HCEC 1CT (cell line): ENCODE measurements around the gene KCNMB4.

ENCODE experiments used
- DNase-seq: peaks from one replicate; pipeline ENCODE4 v3.0.0-alpha.2; 2017

Gene KCNMB4

DNA sequence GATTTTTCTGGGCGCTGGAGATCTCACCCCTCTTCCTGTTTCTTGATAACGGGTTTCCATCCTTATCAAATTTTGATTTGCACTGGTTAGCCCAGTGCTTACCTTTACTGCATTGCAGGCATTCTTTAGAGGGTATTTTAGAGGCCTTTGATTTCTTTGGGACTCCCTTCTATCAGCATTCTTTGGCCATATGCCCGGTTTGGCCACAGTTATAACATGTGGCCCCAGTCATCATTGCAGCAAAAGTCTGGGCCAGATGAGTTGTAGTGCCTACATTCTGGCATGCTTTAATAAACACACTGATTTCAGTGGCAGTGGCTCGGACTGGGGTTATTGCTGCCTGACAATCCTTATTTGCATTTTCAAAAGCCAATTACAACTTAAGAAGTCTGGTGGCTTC lies 82.3 kb downstream of the KCNMB4 start:
- no peak for DNase-seq

DNA sequence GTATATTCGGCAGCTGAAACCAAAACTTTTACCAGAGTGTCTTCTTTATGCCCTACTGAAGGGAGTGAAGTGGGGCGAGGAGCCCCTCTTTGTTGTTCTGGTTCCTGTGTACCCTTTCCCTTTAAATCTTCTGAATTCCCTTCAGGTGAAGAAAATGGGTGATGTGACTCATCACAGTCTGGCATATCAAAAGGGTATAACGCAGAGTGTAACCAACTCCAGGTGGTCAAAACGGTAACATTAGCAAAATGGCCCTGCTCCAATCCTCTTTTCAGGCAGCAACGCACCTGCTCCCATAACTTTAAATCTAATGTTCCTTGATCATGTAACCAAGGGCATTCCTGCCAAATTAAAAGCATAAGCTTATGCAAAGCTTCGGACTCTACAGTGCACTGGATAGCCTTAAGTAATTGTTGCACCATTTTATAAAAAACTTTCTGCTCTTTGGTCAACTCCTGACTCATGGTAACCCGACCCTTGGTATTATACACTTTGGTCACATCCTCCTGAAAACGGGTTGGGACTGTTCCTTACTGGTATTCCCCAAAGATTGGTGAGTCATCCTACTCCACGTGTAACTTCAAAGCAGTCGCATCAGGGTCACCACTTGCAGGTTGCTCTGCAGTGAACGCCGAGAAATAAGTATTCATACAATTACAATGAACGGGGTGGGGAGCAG lies 83.1 kb downstream of the KCNMB4 start:
- peak; percentile 59 for DNase-seq

DNA sequence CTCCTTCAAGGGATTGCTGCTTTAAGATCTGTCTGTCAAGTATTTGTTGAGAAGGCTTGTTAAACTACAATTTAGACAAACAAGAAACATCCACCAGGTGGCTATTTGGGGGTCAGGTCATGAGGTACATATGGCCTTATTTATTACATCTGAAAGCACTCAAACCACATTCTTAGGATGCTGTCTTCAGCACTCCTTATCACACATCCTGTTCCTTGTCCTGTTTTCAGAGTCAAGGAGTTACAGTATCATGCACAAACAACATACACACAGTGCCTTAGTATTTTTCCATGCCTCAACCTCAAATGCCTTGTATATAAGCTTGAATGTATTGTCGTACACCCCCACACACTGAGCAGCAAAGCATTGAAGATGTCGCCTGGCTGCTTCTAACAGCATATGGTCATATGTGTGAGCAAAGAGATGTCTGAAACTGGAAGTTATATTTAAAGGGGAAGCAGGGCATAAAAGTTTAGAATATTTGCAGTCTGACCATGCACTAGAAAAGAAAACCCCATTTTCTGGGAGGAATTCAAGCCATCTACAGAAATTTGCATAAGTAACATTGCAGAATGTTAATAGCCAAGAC lies 83.8 kb downstream of the KCNMB4 start:
- no peak for DNase-seq

DNA sequence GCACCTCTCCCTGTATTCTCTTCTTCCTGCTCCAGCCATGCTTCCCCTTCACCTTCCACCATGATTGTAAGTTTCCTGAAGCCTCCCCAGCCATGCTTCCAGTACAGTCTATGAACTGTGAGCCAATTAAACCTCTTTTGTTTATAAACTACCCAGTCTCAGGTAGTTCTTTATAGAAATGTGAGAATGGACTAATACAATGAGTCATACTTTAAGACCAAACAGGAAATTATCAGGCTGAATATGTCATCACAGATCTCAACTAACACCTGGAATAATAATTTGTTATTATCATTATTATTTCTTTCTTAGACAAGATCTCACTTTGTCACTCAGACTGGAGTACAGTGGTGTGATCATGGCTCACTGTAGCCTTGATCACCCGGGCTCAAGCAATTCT lies 85.4 kb downstream of the KCNMB4 start:
- no peak for DNase-seq

DNA sequence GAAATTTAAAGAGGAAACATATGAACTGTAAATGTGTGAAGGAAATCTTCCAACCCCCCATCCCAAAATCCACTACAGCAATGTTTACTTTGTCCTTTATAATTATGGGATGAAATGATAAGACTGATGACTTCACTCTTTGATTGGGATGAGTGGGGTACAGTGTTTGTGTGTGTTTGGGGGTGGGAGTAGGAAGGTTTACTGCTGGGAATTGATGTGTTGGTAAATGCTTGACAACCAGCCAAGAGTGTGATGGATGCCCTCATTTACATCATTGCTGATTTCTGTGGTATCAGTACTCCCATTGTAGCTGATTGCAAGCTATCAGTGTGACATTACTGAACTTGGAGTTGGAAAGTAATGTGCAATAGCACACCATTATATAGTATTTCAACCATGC lies 90.9 kb downstream of the KCNMB4 start:
- no peak for DNase-seq

DNA sequence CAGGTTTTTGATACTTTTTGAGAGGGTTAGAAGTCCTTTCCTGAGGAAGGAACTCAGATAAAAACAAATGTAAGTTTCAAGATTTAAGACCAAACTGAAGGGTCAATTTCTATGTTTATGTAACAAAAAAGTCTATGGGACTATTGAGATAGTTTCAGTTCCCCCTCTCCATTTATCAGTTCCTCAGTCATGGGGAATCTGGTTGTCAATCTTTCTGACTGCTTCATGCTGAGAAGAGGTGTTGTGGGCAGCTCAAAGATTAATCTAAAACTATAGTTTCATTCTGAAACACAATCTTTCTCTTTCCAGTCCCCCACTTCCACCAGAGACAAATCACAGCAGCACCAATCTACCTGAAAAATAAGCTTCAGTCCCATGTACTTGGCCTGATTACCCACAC lies 93.7 kb downstream of the KCNMB4 start:
- no peak for DNase-seq

DNA sequence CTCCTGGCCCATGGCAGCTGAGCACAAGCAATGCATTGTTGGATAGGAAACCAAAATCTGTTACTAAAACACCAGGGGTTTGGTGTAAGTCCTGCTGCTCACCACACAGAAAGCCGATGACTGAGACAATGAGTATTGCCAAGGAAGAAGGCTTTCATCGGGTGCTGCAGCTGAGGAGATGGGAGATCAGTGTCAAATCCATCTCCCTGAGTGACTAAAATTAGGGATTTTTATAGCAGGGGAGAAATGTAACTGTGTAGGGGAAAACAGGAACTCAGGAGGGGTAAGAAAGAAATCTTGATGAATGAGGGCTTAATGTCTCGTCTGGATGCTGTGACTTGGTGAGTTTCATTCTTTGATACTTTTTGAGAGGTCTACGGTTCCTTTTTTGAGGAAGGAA lies 97.9 kb downstream of the KCNMB4 start:
- no peak for DNase-seq

DNA sequence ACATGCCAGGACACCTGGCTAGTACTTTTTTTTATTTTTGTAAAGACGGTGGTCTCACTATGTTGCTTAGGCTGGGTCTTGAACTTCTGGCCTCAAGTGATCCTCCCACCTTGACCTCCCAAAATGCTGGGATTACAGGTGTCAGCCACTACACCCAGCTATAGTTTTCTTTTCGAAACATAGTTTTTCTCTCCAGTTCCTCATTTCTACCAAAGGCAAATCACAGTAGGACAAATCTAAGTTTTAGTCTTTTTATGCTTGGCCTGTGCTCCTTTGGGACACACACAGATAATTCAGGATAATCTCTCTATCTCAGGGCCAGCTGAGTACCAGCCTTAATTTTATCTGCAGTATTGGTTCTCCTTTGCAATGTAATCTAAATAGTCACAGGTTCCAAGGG lies 100.7 kb downstream of the KCNMB4 start:
- no peak for DNase-seq

DNA sequence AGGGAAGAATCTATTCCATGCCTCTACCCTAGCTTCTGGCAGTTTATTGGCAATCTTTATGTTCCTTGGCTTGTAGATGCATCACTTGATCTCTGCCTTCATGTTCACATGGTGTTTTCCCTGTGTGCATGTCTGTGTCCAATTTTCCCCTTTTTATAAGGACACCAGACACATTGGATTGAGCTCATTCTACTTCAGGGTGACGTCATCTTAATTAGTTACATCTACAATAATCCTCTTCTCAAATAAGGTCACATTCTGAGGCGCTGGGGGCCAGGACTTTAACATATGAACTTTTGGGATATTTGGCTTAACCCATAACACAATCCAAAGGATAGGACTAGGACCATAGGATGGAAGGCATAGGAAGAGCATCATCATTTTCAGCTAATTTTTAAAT lies 101.4 kb downstream of the KCNMB4 start:
- DNase-seq, result no peak

DNA sequence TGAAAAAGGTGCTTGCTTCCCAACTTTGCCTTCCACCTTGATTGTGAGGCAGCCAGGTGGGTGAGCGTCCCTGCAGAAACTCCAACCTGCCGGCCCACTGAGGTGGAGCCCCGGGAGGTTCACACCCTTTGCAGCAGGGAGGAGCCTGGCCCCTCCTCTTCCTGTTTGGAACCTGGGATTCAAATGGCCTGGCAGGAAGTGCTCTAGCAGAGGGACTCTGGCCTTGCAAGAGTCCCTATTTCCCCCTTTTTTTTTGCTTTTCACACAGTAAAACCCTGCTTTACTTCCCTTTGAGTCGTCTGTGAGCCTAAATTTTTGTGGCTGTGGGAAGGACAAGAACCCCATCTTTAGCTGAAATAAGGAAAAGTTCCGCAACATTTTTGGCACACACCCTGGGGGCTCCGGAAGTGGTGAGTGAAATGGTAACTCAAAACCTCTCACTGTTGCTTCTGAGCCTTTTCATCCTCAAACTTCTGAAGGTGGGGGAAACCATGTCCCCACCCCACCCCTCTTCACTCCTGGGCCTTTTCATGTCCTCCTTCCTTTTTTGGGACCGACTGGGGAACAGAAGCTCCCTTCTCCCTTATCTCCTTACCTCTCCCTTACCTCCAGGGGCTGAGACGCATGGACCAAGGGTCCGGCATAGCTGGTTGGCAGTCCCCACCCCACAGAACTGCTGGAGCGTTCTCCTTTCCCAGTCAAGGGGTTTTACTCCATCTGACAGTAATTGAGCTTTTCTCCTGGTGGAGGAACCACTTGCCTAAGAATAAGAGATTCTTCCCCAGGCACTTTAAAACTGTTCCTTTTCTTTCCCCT lies 102.0 kb downstream of the KCNMB4 start:
- no peak for DNase-seq

DNA sequence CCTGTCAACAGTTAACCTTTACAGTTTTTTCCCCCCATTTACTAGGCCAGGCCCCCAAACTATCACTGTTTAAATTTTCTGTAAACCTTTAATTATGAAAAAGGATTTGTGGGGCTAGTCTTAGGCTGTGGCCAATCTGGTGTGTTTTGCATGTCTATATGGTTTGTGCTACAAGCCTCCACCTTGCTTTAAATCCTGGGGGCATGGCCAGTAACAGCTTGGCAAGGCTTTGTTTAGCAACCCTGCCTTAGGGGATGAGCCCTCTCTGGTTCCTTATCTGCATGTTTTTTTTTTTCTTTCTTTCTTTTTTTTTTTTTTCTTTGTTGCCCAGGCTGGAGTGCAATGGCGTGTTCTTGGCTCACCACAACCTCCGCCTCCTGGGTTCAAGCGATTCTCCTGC lies 102.7 kb downstream of the KCNMB4 start:
- DNase-seq, result no peak

DNA sequence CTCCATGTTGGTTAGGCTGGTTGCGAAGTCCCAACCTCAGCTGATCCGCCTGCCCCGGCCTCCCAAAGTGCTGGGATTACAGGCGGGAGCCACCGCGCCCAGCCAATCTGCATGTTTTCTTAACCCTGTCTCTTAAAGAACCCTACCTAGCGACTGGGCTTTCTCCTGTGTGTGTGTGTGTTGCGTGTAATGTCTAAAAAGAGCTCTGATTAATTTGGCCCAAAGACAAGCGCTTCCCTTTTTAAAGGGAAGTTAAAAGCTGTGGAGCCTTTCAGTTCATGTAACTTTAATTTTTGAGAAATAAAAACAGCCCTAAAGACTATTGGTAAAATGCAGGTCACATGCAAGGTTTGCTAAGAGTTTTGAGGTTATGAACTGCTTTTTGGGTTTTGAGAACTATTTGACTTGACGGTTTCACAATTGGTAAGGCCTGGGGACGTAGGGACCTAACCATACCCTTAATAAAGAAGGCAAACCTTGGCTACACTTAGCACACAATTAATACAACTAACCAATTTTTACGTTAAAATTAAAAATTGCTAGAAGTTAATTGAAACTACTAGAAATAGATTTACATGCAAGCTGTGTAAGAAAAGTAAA lies 103.2 kb downstream of the KCNMB4 start:
- no peak for DNase-seq

DNA sequence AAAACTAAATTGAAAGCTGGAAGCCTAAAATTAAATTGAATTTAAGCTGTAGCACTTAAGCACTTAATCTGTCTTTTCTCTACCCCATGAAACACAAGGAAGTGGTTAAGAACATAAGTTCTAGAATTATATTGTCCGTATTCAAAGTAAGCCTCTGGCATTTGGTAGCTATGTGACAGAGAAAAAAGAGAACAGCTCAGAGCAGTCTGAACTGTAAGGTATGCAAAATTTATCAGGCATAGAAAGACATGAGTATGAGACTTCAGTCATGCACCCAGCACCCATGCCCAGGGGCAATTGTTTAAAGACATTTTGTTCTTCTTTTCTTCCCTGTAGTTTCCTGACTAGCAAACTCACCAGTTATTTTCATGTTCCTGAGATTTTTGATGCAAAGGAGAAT lies 116.7 kb downstream of the KCNMB4 start:
- DNase-seq, result no peak
